HEK293 (cell line): ENCODE results near the gene CACNG3.
"Not testable (repeated sequence)": the region's sequence is repeated elsewhere in the genome, so short reads cannot be mapped to it uniquely, and the experiment has no call there.

Experiments
- CTCF ChIA-PET: fragments of 350-600 bp; formaldehyde crosslinking; extraction: SDS; loops from one replicate; lab custom pipeline; 2021; ENCODE audit warnings: antibody characterized with exemption; lab: Yijun Ruan, JAX
- POLR2A ChIA-PET: fragments of 300-600 bp; formaldehyde crosslinking; extraction: SDS; loops from one replicate; lab custom pipeline; 2020; ENCODE audit warnings: antibody characterized with exemption, inconsistent platforms; lab: Yijun Ruan, JAX
- H3K27ac ChIP-seq: fragments of 200-500 bp; sonication (Bioruptor generic); 2 replicates; pipeline ENCODE4 v1.5.1; 2014; ENCODE audit warnings: low read depth, low read length, control low read depth, inconsistent platforms; ENCODE audit errors: extremely low read depth
- H3K36me3 ChIP-seq, 2 experiments: fragments of 200-500 bp in 1 of 2; sonication (Bioruptor generic) in 1 of 2; 1 replicate in 1 of 2; 2 replicates in 1 of 2; pipeline ENCODE4 v1.5.1; 2014 to 2017; ENCODE audit warnings: inconsistent platforms in 2 of 2, low read length in 2 of 2; ENCODE audit not compliant: control insufficient read depth in 2 of 2, insufficient read depth in 1 of 2
- H3K4me1 ChIP-seq: fragments of 200-500 bp; sonication (Bioruptor generic); 2 replicates; pipeline ENCODE4 v1.5.1; 2014; ENCODE audit warnings: mild to moderate bottlenecking, low read length, inconsistent platforms; ENCODE audit not compliant: control insufficient read depth, insufficient read depth
- H3K4me3 ChIP-seq: 2 replicates; pipeline ENCODE4 v1.5.1; 2011; ENCODE audit warnings: low read depth, mild to moderate bottlenecking, control low read depth, low read length, moderate library complexity
- H3K9me3 ChIP-seq: fragments of 200-500 bp; sonication (Bioruptor generic); 2 replicates; pipeline ENCODE4 v1.5.1; 2014; ENCODE audit warnings: low read depth, low read length, inconsistent platforms; ENCODE audit not compliant: control insufficient read depth, insufficient read depth
- BCL11A ChIP-seq: fragments of 450-650 bp; formaldehyde crosslinking; IDR thresholded peaks from 2 replicates; pipeline ENCODE4 v1.5.1; 2016; ENCODE audit warnings: low read depth, missing biosample characterization, missing genetic modification characterization
- FEZF1 ChIP-seq: fragments of 450-650 bp; formaldehyde crosslinking; IDR thresholded peaks from 2 replicates; pipeline ENCODE4 v1.5.1; 2016; ENCODE audit warnings: missing biosample characterization, missing genetic modification characterization
- KLF10 ChIP-seq: fragments of 450-650 bp; IDR thresholded peaks from 2 replicates; pipeline ENCODE4 v1.5.1; 2018; ENCODE audit warnings: missing biosample characterization, mild to moderate bottlenecking, missing genetic modification characterization
- MYNN ChIP-seq: fragments of 450-650 bp; formaldehyde crosslinking; IDR thresholded peaks from 2 replicates; pipeline ENCODE4 v1.5.1; 2016; ENCODE audit warnings: missing biosample characterization, missing genetic modification characterization, borderline replicate concordance
- SCRT2 ChIP-seq: fragments of 450-650 bp; formaldehyde crosslinking; IDR thresholded peaks from 2 replicates; pipeline ENCODE4 v1.5.1; 2016; ENCODE audit warnings: missing biosample characterization, missing genetic modification characterization
- YY1 ChIP-seq: fragments of 450-650 bp; formaldehyde crosslinking; IDR thresholded peaks from 2 replicates; pipeline ENCODE4 v1.5.1; 2018; ENCODE audit warnings: missing biosample characterization, missing genetic modification characterization
- ZBTB17 ChIP-seq: fragments of 450-650 bp; formaldehyde crosslinking; IDR thresholded peaks from 2 replicates; pipeline ENCODE4 v1.5.1; 2016; ENCODE audit warnings: missing biosample characterization, missing genetic modification characterization
- ZBTB7A ChIP-seq: fragments of 450-650 bp; formaldehyde crosslinking; IDR thresholded peaks from 2 replicates; pipeline ENCODE4 v1.5.1; 2016; ENCODE audit warnings: low read depth, missing biosample characterization, missing genetic modification characterization
- ZIC2 ChIP-seq: fragments of 450-650 bp; formaldehyde crosslinking; IDR thresholded peaks from 2 replicates; pipeline ENCODE4 v1.5.1; 2016; ENCODE audit warnings: missing biosample characterization, missing genetic modification characterization
- ZNF155 ChIP-seq: fragments of 450-650 bp; formaldehyde crosslinking; IDR thresholded peaks from 2 replicates; pipeline ENCODE4 v1.5.1; 2016; ENCODE audit warnings: missing biosample characterization, missing genetic modification characterization
- ZNF211 ChIP-seq: fragments of 450-650 bp; formaldehyde crosslinking; IDR thresholded peaks from 2 replicates; pipeline ENCODE4 v1.5.1; 2016; ENCODE audit warnings: low read depth, missing biosample characterization, missing genetic modification characterization
- ZNF274 ChIP-seq, 2 experiments: fragments of 200-500 bp in 1 of 2; fragments of 450-650 bp in 1 of 2; sonication (Bioruptor generic) in 1 of 2; formaldehyde crosslinking in 1 of 2; IDR thresholded peaks; 2 replicates each; pipeline versions ENCODE4 v1.5.1 to v1.6.1; 2014 to 2016; ENCODE audit warnings: borderline replicate concordance in 1 of 2, inconsistent platforms in 1 of 2, low read length in 1 of 2, missing biosample characterization in 1 of 2, missing genetic modification characterization in 1 of 2
- ZNF530 ChIP-seq: fragments of 450-650 bp; formaldehyde crosslinking; IDR thresholded peaks from 2 replicates; pipeline ENCODE4 v1.5.1; 2016; ENCODE audit warnings: low read depth, missing biosample characterization, missing genetic modification characterization
- ZNF596 ChIP-seq: fragments of 450-650 bp; IDR thresholded peaks from 2 replicates; pipeline ENCODE4 v1.5.0; 2018; ENCODE audit warnings: missing biosample characterization, mild to moderate bottlenecking, missing genetic modification characterization, moderate library complexity
- ZNF610 ChIP-seq: fragments of 450-650 bp; formaldehyde crosslinking; IDR thresholded peaks from 2 replicates; pipeline ENCODE4 v1.5.1; 2016; ENCODE audit warnings: missing biosample characterization, missing genetic modification characterization, borderline replicate concordance
- ZNF670 ChIP-seq: fragments of 450-650 bp; formaldehyde crosslinking; IDR thresholded peaks from 2 replicates; pipeline ENCODE4 v1.5.1; 2016; ENCODE audit warnings: missing biosample characterization, missing genetic modification characterization, low read depth
- TF ChIP-seq, protein P1 (sequence below): fragments of 450-650 bp; formaldehyde crosslinking; IDR thresholded peaks from 2 replicates; pipeline ENCODE4 v1.5.1; 2016; ENCODE audit warnings: missing biosample characterization, missing genetic modification characterization
- TF ChIP-seq, protein P2 (sequence below): fragments of 450-650 bp; formaldehyde crosslinking; IDR thresholded peaks from 2 replicates; pipeline ENCODE4 v1.5.1; 2017; ENCODE audit warnings: missing biosample characterization, missing genetic modification characterization

Gene CACNG3

GRCh38 chr16:24234737-24235136, 21.4 kb upstream of the CACNG3 start:
- Histone ChIP-seq H3K4me1 (no peaks in the 10 kb centered on the region), H3K36me3 (no peaks in the 10 kb centered on the region), H3K9me3 (no peaks in the 10 kb centered on the region; the same call in 1 of the 2 replicates), H3K4me3 (no peak overlapping the region), H3K27ac (no peak overlapping the region)
- CTCF ChIA-PET: interaction anchor here (0.6 to 1.7 kb wide), 4 partner anchors 18 to 270 kb away, joined by 3 to 9 read pairs (median 4); no protein-coding TSS in a partner anchor
- peak; percentile 90 for TF ChIP-seq ZBTB17 (tag by site-specific recombination)
- TF ChIP-seq SCRT2 (tag by site-specific recombination): peak; percentile 81
- TF ChIP-seq ZNF596 (tag by site-specific recombination): no peak
- POLR2A ChIA-PET: no interaction called here

- Histone ChIP-seq H3K36me3 (no peaks in the 10 kb centered on the region), H3K27ac (no peak overlapping the region), H3K4me3 (no peak overlapping the region), H3K4me1 (no peaks in the 10 kb centered on the region), H3K9me3 (no peaks in the 10 kb centered on the region; the same call in 1 of the 2 replicates)
- TF ChIP-seq ZNF211 (tag by site-specific recombination) (no peak), ZNF155 (tag by site-specific recombination) (no peak), YY1 (tag by site-specific recombination) (no peak), ZNF274 (IDR thresholded peaks at IDR 0.05; ENCODE audit: low read length) (no peak), ZNF274 (tag by site-specific recombination; IDR thresholded peaks at IDR 0.05; ENCODE audit: borderline replicate concordance) (no peak), ZNF530 (tag by site-specific recombination) (no peak), ZBTB7A (no peak), KLF10 (tag by site-specific recombination) (no peak)
- TF ChIP-seq, protein P1, sequence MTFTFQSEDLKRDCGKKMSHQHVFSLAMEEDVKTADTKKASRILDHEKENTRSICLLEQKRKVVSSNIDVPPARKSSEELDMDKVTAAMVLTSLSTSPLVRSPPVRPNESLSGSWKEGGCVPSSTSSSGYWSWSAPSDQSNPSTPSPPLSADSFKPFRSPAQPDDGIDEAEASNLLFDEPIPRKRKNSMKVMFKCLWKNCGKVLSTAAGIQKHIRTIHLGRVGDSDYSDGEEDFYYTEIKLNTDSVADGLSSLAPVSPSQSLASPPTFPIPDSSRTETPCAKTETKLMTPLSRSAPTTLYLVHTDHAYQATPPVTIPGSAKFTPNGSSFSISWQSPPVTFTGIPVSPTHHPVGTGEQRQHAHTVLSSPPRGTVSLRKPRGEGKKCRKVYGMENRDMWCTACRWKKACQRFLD (tag by site-specific recombination): no peak
- CTCF ChIA-PET: interaction anchor here (1.2 kb wide), 1 partner anchor 269 kb away, joined by 4 read pairs; no protein-coding TSS in a partner anchor
- POLR2A ChIA-PET: no interaction called here
Observed at GRCh38 chr16:24235806-24236205, 20.3 kb upstream of the CACNG3 start.

- H3K4me3 ChIP-seq, H3K4me1 ChIP-seq, H3K27ac ChIP-seq, CTCF ChIA-PET, H3K9me3 ChIP-seq, H3K36me3 ChIP-seq: not testable (repeated sequence)
- POLR2A ChIA-PET: interaction anchor here (0.7 kb wide), 1 partner anchor 222 kb away, joined by 3 read pairs; no protein-coding TSS in a partner anchor
Observed at GRCh38 chr16:24238846-24239245, 17.3 kb upstream of the CACNG3 start.

- Histone ChIP-seq H3K4me1 (no peaks in the 10 kb centered on the region), H3K4me3 (no peak overlapping the region), H3K36me3 (no peaks in the 10 kb centered on the region), H3K9me3 (no peaks in the 10 kb centered on the region), H3K27ac (no peak overlapping the region)
- POLR2A ChIA-PET: no interaction called here
- CTCF ChIA-PET: interaction anchor here (1.5 kb wide), 1 partner anchor 201 kb away, joined by 5 read pairs; no protein-coding TSS in a partner anchor
- no peak for TF ChIP-seq ZNF610 (tag by site-specific recombination)
- TF ChIP-seq ZIC2 (tag by site-specific recombination): no peak
- no peak for TF ChIP-seq BCL11A
- TF ChIP-seq, protein P2, sequence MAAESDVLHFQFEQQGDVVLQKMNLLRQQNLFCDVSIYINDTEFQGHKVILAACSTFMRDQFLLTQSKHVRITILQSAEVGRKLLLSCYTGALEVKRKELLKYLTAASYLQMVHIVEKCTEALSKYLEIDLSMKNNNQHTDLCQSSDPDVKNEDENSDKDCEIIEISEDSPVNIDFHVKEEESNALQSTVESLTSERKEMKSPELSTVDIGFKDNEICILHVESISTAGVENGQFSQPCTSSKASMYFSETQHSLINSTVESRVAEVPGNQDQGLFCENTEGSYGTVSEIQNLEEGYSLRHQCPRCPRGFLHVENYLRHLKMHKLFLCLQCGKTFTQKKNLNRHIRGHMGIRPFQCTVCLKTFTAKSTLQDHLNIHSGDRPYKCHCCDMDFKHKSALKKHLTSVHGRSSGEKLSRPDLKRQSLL (tag by site-specific recombination): no peak
- TF ChIP-seq FEZF1 (tag by site-specific recombination): no peak
- TF ChIP-seq ZNF670: no peak
- TF ChIP-seq ZNF530 (tag by site-specific recombination): no peak
- TF ChIP-seq MYNN: no peak
Observed at GRCh38 chr16:24246911-24247607, 9.1 kb upstream of the CACNG3 start.
